ENCODE results near the gene SV2B.
"Not testable (repeated sequence)": the region's sequence is repeated elsewhere in the genome, so short reads cannot be mapped to it uniquely, and the experiment has no call there.

SV2B gene

GRCh38 chr15:91099995-91100813, at the start of gene SV2B:
Gene SV2B (plus strand): TSS chr15:91100257. CDS start chr15:91226264, 126,007 bp downstream.
- DNase-seq = peak; percentile 50 to 58

- no peak for DNase-seq
These were observed 48.8 kb upstream of the SV2B start for GRCh38 chr15:91051248-91051647.

GRCh38 chr15:91054816-91055215, 45.2 kb upstream of the SV2B start:
- no peak for DNase-seq

GRCh38 chr15:91055548-91056331, 44.3 kb upstream of the SV2B start:
- DNase-seq = peak; percentile 72 to 83

- no peak for DNase-seq
These were observed 38.8 kb upstream of the SV2B start for GRCh38 chr15:91061230-91061629.

- DNase-seq = no peak
These were observed 38.1 kb upstream of the SV2B start for GRCh38 chr15:91061997-91062396.

- no peak for DNase-seq
These were observed 34.6 kb upstream of the SV2B start for GRCh38 chr15:91065505-91065904.

- DNase-seq = no peak
These were observed 33.0 kb upstream of the SV2B start for GRCh38 chr15:91067036-91067435.

- no peak for DNase-seq
These were observed 31.6 kb upstream of the SV2B start for GRCh38 chr15:91068436-91068835.

GRCh38 chr15:91068966-91069365, 31.1 kb upstream of the SV2B start:
- no peak for DNase-seq

GRCh38 chr15:91070872-91071271, 29.2 kb upstream of the SV2B start:
- no peak for DNase-seq

- DNase-seq = no peak
These were observed 27.9 kb upstream of the SV2B start for GRCh38 chr15:91072161-91072560.

- DNase-seq = no peak
These were observed 27.0 kb upstream of the SV2B start for GRCh38 chr15:91073077-91073476.

GRCh38 chr15:91073768-91074167, 26.3 kb upstream of the SV2B start:
- no peak for DNase-seq

- DNase-seq = no peak
These were observed 24.3 kb upstream of the SV2B start for GRCh38 chr15:91075739-91076138.

- no peak for DNase-seq
These were observed 23.0 kb upstream of the SV2B start for GRCh38 chr15:91077029-91077428.

GRCh38 chr15:91093866-91094265, 6.2 kb upstream of the SV2B start:
- not testable (repeated sequence) for DNase-seq

- DNase-seq = no peak
These were observed 1.6 kb upstream of the SV2B start for GRCh38 chr15:91098451-91098850.

- DNase-seq = no peak
These were observed 452 bp upstream of the SV2B start for GRCh38 chr15:91099616-91099994.

GRCh38 chr15:91100814-91101607, 954 bp downstream of the SV2B start:
- DNase-seq = no peak

- no peak for DNase-seq
These were observed 1.5 kb downstream of the SV2B start for GRCh38 chr15:91101608-91101920.

GRCh38 chr15:91102546-91103330, 2.7 kb downstream of the SV2B start:
- no peak for DNase-seq

- DNase-seq = no peak
These were observed 4.1 kb downstream of the SV2B start for GRCh38 chr15:91104111-91104510.
